HL-60 (cell line): ENCODE results near the gene RGS19.

ENCODE experiments used
- DNase-seq, 2 experiments: peaks; one replicate each; pipeline ENCODE4 v3.0.0-alpha.2; 2010 to 2020; ENCODE audit warnings: low read depth in 1 of 2, low spot score in 1 of 2
- H3K27ac ChIP-seq: fragments of 250-450 bp; sonication (Bioruptor Pico); replicated peaks from 2 replicates; pipeline ENCODE4 v1.5.1; 2020; ENCODE audit warnings: mild to moderate bottlenecking, moderate library complexity
- H3K27me3 ChIP-seq: fragments of 250-450 bp; sonication (Bioruptor Pico); 2 replicates; pipeline ENCODE4 v1.5.1; 2021; ENCODE audit warnings: mild to moderate bottlenecking, moderate library complexity; ENCODE audit not compliant: insufficient read depth, poor library complexity, severe bottlenecking
- H3K4me3 ChIP-seq: replicated peaks from 2 replicates; pipeline ENCODE4 v1.5.1; 2011; ENCODE audit warnings: mild to moderate bottlenecking, control low read depth, low read length; ENCODE audit not compliant: insufficient read depth
- GABPA ChIP-seq: IDR thresholded peaks from 2 replicates; pipeline ENCODE4 v1.6.1; 2012; ENCODE audit warnings: low read depth
- POLR2AphosphoS5 ChIP-seq: IDR thresholded peaks from 2 replicates; pipeline ENCODE4 v1.6.1; 2012; ENCODE audit warnings: low read depth
- SPI1 ChIP-seq: IDR thresholded peaks from 2 replicates; pipeline ENCODE4 v1.6.1; 2012; ENCODE audit warnings: low read depth, mild to moderate bottlenecking, borderline replicate concordance
- TF ChIP-seq, protein P1 (sequence below): IDR thresholded peaks from 2 replicates; pipeline ENCODE4 v1.6.1; 2012; ENCODE audit warnings: low read depth; ENCODE audit not compliant: insufficient replicate concordance
- TF ChIP-seq, protein P2 (sequence below): IDR thresholded peaks from one replicate; pipeline ENCODE4 v1.5.1; 2011; ENCODE audit warnings: low read length, control low read depth, inconsistent platforms; ENCODE audit not compliant: insufficient read depth

RGS19 gene

GRCh38 chr20:64067005-64067632 is 12.2 kb downstream of the RGS19 start:
- TF ChIP-seq GABPA (no peak), SPI1 (no peak), POLR2AphosphoS5 (no peak)
- TF ChIP-seq, protein P1, sequence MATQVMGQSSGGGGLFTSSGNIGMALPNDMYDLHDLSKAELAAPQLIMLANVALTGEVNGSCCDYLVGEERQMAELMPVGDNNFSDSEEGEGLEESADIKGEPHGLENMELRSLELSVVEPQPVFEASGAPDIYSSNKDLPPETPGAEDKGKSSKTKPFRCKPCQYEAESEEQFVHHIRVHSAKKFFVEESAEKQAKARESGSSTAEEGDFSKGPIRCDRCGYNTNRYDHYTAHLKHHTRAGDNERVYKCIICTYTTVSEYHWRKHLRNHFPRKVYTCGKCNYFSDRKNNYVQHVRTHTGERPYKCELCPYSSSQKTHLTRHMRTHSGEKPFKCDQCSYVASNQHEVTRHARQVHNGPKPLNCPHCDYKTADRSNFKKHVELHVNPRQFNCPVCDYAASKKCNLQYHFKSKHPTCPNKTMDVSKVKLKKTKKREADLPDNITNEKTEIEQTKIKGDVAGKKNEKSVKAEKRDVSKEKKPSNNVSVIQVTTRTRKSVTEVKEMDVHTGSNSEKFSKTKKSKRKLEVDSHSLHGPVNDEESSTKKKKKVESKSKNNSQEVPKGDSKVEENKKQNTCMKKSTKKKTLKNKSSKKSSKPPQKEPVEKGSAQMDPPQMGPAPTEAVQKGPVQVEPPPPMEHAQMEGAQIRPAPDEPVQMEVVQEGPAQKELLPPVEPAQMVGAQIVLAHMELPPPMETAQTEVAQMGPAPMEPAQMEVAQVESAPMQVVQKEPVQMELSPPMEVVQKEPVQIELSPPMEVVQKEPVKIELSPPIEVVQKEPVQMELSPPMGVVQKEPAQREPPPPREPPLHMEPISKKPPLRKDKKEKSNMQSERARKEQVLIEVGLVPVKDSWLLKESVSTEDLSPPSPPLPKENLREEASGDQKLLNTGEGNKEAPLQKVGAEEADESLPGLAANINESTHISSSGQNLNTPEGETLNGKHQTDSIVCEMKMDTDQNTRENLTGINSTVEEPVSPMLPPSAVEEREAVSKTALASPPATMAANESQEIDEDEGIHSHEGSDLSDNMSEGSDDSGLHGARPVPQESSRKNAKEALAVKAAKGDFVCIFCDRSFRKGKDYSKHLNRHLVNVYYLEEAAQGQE: no peak
- TF ChIP-seq, protein P2, sequence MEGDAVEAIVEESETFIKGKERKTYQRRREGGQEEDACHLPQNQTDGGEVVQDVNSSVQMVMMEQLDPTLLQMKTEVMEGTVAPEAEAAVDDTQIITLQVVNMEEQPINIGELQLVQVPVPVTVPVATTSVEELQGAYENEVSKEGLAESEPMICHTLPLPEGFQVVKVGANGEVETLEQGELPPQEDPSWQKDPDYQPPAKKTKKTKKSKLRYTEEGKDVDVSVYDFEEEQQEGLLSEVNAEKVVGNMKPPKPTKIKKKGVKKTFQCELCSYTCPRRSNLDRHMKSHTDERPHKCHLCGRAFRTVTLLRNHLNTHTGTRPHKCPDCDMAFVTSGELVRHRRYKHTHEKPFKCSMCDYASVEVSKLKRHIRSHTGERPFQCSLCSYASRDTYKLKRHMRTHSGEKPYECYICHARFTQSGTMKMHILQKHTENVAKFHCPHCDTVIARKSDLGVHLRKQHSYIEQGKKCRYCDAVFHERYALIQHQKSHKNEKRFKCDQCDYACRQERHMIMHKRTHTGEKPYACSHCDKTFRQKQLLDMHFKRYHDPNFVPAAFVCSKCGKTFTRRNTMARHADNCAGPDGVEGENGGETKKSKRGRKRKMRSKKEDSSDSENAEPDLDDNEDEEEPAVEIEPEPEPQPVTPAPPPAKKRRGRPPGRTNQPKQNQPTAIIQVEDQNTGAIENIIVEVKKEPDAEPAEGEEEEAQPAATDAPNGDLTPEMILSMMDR: no peak
- Histone ChIP-seq H3K27ac (no peak overlapping the region), H3K4me3 (no peak overlapping the region), H3K27me3 (no peaks in the 10 kb centered on the region)
- no peak for DNase-seq

DNA sequence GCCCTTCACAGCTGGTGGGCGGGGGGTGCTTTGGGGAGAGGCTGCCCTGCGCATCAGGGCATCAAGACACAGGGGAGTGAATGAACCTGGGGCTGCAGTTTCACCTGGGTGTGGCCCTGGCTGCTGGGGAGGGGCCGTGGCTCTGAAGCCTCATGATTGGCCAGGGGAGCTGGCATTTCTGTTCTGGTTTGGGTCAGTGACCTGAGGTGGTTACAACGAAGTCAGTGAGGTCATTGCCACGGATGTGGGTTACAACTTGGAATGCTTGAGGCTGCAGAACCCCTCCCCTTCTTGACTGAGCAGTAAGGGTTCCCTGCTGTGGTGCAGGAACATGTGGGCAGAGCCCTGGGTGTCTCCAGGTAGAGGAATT is 13.4 kb downstream of the RGS19 start:
- TF ChIP-seq, protein P2: no peak
- TF ChIP-seq, protein P1: no peak
- TF ChIP-seq POLR2AphosphoS5: no peak
- no peak for TF ChIP-seq GABPA
- TF ChIP-seq SPI1: no peak
- DNase-seq: no peak
- Histone ChIP-seq H3K27ac (no peak overlapping the region), H3K4me3 (no peak overlapping the region), H3K27me3 (no peaks in the 10 kb centered on the region)

GRCh38 chr20:64065062-64065973 is 14.0 kb downstream of the RGS19 start:
- H3K27me3 ChIP-seq: no peaks in the 10 kb centered on the region
- no peak overlapping the region for H3K4me3 ChIP-seq
- DNase-seq: no peak
- H3K27ac ChIP-seq: no peak overlapping the region
- TF ChIP-seq, protein P1: no peak
- TF ChIP-seq SPI1 (no peak), GABPA (no peak), POLR2AphosphoS5 (no peak)
- TF ChIP-seq, protein P2: no peak
